Mammary epithelial cell (primary cell): Measurements from ENCODE around the gene COMMD1.

ENCODE experiments used
- EZH2 ChIP-seq: IDR thresholded peaks from 2 replicates; pipeline ENCODE4 v1.6.1; 2012; ENCODE audit warnings: low read length, inconsistent platforms, borderline replicate concordance
- TF ChIP-seq, protein P1 (sequence below), 2 donors: IDR thresholded peaks in 1 of 2; conservative IDR thresholded peaks in 1 of 2; 2 replicates each; pipeline ENCODE4 v1.5.1; 2011 to 2012; ENCODE audit warnings: inconsistent platforms in 2 of 2, low read length in 2 of 2, mild to moderate bottlenecking in 2 of 2, control low read depth in 1 of 2, low read depth in 1 of 2; ENCODE audit not compliant: insufficient read depth in 1 of 2; ENCODE audit errors: extremely low read depth in 1 of 2

GRCh38 chr2:61937098-61937497 lies 31.6 kb downstream of the COMMD1 start:
- TF ChIP-seq, protein P1, sequence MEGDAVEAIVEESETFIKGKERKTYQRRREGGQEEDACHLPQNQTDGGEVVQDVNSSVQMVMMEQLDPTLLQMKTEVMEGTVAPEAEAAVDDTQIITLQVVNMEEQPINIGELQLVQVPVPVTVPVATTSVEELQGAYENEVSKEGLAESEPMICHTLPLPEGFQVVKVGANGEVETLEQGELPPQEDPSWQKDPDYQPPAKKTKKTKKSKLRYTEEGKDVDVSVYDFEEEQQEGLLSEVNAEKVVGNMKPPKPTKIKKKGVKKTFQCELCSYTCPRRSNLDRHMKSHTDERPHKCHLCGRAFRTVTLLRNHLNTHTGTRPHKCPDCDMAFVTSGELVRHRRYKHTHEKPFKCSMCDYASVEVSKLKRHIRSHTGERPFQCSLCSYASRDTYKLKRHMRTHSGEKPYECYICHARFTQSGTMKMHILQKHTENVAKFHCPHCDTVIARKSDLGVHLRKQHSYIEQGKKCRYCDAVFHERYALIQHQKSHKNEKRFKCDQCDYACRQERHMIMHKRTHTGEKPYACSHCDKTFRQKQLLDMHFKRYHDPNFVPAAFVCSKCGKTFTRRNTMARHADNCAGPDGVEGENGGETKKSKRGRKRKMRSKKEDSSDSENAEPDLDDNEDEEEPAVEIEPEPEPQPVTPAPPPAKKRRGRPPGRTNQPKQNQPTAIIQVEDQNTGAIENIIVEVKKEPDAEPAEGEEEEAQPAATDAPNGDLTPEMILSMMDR (conservative IDR thresholded peaks at IDR 0.05 in 1 of 2, IDR thresholded peaks at IDR 0.05 in 1 of 2; ENCODE audit: extremely low read depth in 1 of 2, insufficient read depth in 1 of 2, low read depth in 1 of 2, low read length in 2 of 2) = no peak
- TF ChIP-seq EZH2 = no peak
